ENCODE results near the gene AGGF1.
"Not testable (repeated sequence)": the region's sequence is repeated elsewhere in the genome, so short reads cannot be mapped to it uniquely, and the experiment has no call there.

The AGGF1 gene

GRCh38 chr5:76983468-76983867 is 46.7 kb upstream of the AGGF1 start:
- H3K4me3 ChIP-seq (ENCODE audit: insufficient read depth, low read length, poor library complexity, severe bottlenecking), result no peak overlapping the region
- no peaks in the 10 kb centered on the region for H3F3A ChIP-seq (ENCODE audit: insufficient read depth)
- no peak overlapping the region for H3K9ac ChIP-seq (ENCODE audit: low read length)
- no peak overlapping the region for H2AFZ ChIP-seq (ENCODE audit: low read depth, low read length, severe bottlenecking)
- H4K20me1 ChIP-seq (ENCODE audit: low read depth, low read length), result no peaks in the 10 kb centered on the region
- no peaks in the 10 kb centered on the region for H3K79me2 ChIP-seq (ENCODE audit: insufficient read depth, low read length)
- no peak overlapping the region for H3K4me2 ChIP-seq (ENCODE audit: low read depth, low read length, poor library complexity, severe bottlenecking)
- no peaks in the 10 kb centered on the region for H3K27me3 ChIP-seq (ENCODE audit: low read length)
- no peak overlapping the region for H3K27ac ChIP-seq (ENCODE audit: low read depth, low read length)
- no peaks in the 10 kb centered on the region for H3K36me3 ChIP-seq (ENCODE audit: low read length)
- no peaks in the 10 kb centered on the region for H3K9me3 ChIP-seq (ENCODE audit: insufficient read depth, low read length)
- no peaks in the 10 kb centered on the region for H3K9me2 ChIP-seq (replicated peaks; ENCODE audit: insufficient read depth, low read length)
- no peak for TF ChIP-seq EZH2phosphoT487 (conservative IDR thresholded peaks at IDR 0.05; ENCODE audit: low read length)
- TF ChIP-seq CTCF (IDR thresholded peaks at IDR 0.05; ENCODE audit: insufficient read depth, low read length, poor library complexity, severe bottlenecking), result no peak

- Histone ChIP-seq H3K4me3 (ENCODE audit: insufficient read depth, low read length, poor library complexity, severe bottlenecking) (no peak overlapping the region), H3K27ac (ENCODE audit: low read depth, low read length) (no peak overlapping the region), H3K9ac (ENCODE audit: low read length) (no peak overlapping the region), H2AFZ (ENCODE audit: low read depth, low read length, severe bottlenecking) (no peak overlapping the region), H4K20me1 (ENCODE audit: low read depth, low read length) (no peaks in the 10 kb centered on the region), H3K9me3 (ENCODE audit: insufficient read depth, low read length) (no peaks in the 10 kb centered on the region), H3K9me2 (replicated peaks; ENCODE audit: insufficient read depth, low read length) (no peaks in the 10 kb centered on the region), H3K4me2 (ENCODE audit: low read depth, low read length, poor library complexity, severe bottlenecking) (no peak overlapping the region), H3F3A (ENCODE audit: insufficient read depth) (no peaks in the 10 kb centered on the region), H3K36me3 (ENCODE audit: low read length) (no peaks in the 10 kb centered on the region), H3K79me2 (ENCODE audit: insufficient read depth, low read length) (no peaks in the 10 kb centered on the region), H3K27me3 (ENCODE audit: low read length) (no peaks in the 10 kb centered on the region)
- TF ChIP-seq CTCF (IDR thresholded peaks at IDR 0.05; ENCODE audit: insufficient read depth, low read length, poor library complexity, severe bottlenecking) (no peak), EZH2phosphoT487 (conservative IDR thresholded peaks at IDR 0.05; ENCODE audit: low read length) (no peak)
Observed at GRCh38 chr5:76986825-76987526, 43.2 kb upstream of the AGGF1 start.

DNA sequence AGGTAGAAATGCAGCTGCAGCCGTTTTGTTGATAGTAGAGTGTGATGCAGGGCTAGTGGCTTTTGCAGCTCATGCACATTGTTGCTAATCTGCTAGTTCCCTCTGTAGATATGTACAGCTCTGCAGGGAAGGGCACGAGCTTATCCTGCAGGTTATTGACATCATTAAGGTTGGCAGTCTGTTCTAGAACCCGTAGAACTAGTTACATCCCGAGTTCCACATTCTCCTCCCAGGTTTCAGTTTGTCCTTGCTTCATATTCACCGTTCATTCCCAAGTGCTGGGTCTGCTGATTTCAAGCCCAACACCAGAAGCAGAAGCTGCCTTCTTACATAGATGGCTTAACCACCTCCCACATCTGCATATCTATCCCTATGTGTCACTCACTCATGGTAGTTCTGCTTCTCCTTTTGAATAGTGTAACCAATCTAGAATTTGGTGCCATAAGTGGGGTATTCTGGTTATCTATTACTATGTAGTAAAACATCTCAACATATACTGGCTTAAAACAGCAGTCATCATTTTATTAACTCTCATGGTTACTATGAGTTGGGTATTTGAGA is 39.2 kb upstream of the AGGF1 start:
- Histone ChIP-seq H3K4me2 (ENCODE audit: low read depth, low read length, poor library complexity, severe bottlenecking) (no peak overlapping the region), H3K9ac (ENCODE audit: low read length) (no peak overlapping the region), H3K9me2 (replicated peaks; ENCODE audit: insufficient read depth, low read length) (no peaks in the 10 kb centered on the region), H3K79me2 (ENCODE audit: insufficient read depth, low read length) (no peaks in the 10 kb centered on the region), H3K27me3 (ENCODE audit: low read length) (no peaks in the 10 kb centered on the region), H4K20me1 (ENCODE audit: low read depth, low read length) (no peaks in the 10 kb centered on the region), H3K9me3 (ENCODE audit: insufficient read depth, low read length) (no peaks in the 10 kb centered on the region), H2AFZ (ENCODE audit: low read depth, low read length, severe bottlenecking) (no peak overlapping the region), H3K36me3 (ENCODE audit: low read length) (0 out of 2 replicates have a peak, but pooled peaks cover 5% of the 10 kb centered on the region), H3K27ac (ENCODE audit: low read depth, low read length) (no peak overlapping the region), H3K4me3 (ENCODE audit: insufficient read depth, low read length, poor library complexity, severe bottlenecking) (no peak overlapping the region), H3F3A (ENCODE audit: insufficient read depth) (no peaks in the 10 kb centered on the region)
- TF ChIP-seq CTCF (IDR thresholded peaks at IDR 0.05; ENCODE audit: insufficient read depth, low read length, poor library complexity, severe bottlenecking) (no peak), EZH2phosphoT487 (conservative IDR thresholded peaks at IDR 0.05; ENCODE audit: low read length) (no peak)

DNA sequence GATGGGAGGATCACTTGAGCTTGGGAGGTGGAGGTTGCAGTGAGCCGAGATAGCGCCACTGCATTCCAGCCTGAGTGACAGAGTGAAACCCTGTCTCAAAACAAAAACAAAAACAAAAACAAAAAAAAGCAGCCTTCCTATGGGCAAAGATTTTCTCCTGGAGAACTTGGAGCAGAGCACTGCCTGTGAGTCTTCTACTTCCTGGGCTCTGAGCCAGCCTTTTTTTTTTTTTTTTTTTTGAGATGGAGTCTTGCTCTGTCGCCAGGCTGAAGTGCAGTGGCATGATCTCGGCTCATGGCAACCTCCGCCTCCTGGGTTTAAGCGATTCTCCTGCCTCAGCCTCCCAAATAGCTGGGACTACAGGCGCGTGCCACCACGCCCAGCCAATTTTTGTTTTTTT is 36.8 kb upstream of the AGGF1 start:
- not testable (repeated sequence) for H3K79me2 ChIP-seq (ENCODE audit: insufficient read depth, low read length); H3K27ac ChIP-seq (ENCODE audit: low read depth, low read length); H2AFZ ChIP-seq (ENCODE audit: low read depth, low read length, severe bottlenecking); H3F3A ChIP-seq (ENCODE audit: insufficient read depth); H3K4me3 ChIP-seq (ENCODE audit: insufficient read depth, low read length, poor library complexity, severe bottlenecking); H3K36me3 ChIP-seq (ENCODE audit: low read length); H3K27me3 ChIP-seq (ENCODE audit: low read length); H4K20me1 ChIP-seq (ENCODE audit: low read depth, low read length); H3K4me2 ChIP-seq (ENCODE audit: low read depth, low read length, poor library complexity, severe bottlenecking); H3K9me3 ChIP-seq (ENCODE audit: insufficient read depth, low read length); H3K9me2 ChIP-seq (replicated peaks; ENCODE audit: insufficient read depth, low read length); H3K9ac ChIP-seq (ENCODE audit: low read length)
